Skeletal muscle tissue (tissue), 4 donors: ENCODE measurements around the gene LOX. TPM values are rescaled to one million over a fixed set of nuclear protein-coding genes. Genes with fewer than 3 reads are reported as not detected.

ENCODE experiments used
- H3K27ac ChIP-seq: one replicate; pipeline ENCODE4 v1.7.0; 2013; ENCODE audit warnings: mild to moderate bottlenecking, low read depth, low read length, inconsistent platforms
- H3K27me3 ChIP-seq, 3 donors: one replicate each; pipeline ENCODE4 v1.7.0; 2013; ENCODE audit warnings: low read length in 3 of 3; ENCODE audit not compliant: control insufficient read depth in 3 of 3, insufficient read depth in 3 of 3
- H3K36me3 ChIP-seq, 3 donors: one replicate each; pipeline ENCODE4 v1.7.0; 2013; ENCODE audit warnings: low read length in 3 of 3; ENCODE audit not compliant: control insufficient read depth in 3 of 3, insufficient read depth in 3 of 3
- H3K4me1 ChIP-seq, 3 donors: one replicate each; pipeline ENCODE4 v1.7.0; 2013; ENCODE audit warnings: low read length in 3 of 3, mild to moderate bottlenecking in 3 of 3; ENCODE audit not compliant: control insufficient read depth in 3 of 3, insufficient read depth in 3 of 3
- H3K4me3 ChIP-seq, 3 donors: one replicate each; pipeline ENCODE4 v1.7.0; 2013; ENCODE audit warnings: low read length in 3 of 3
- H3K9ac ChIP-seq, 3 donors: one replicate each; pipeline ENCODE4 v1.7.0; 2013; ENCODE audit warnings: low read length in 3 of 3, mild to moderate bottlenecking in 3 of 3, moderate library complexity in 2 of 3, low read depth in 1 of 3
- H3K9me3 ChIP-seq, 3 donors: one replicate each; pipeline ENCODE4 v1.7.0; 2013; ENCODE audit warnings: low read length in 3 of 3; ENCODE audit not compliant: control insufficient read depth in 3 of 3
- total RNA-seq: library from RNA; depleted of rRNA; stranded (reverse); fragments of >200 nt; gene quantifications from one replicate; pipeline ENCODE4 v1.2.3, GENCODE V29; 2014
- donor health status: Osteomylitis.

LOX gene
- total RNA-seq, 1 donor from 2014 or later, result 50.1 TPM

DNA sequence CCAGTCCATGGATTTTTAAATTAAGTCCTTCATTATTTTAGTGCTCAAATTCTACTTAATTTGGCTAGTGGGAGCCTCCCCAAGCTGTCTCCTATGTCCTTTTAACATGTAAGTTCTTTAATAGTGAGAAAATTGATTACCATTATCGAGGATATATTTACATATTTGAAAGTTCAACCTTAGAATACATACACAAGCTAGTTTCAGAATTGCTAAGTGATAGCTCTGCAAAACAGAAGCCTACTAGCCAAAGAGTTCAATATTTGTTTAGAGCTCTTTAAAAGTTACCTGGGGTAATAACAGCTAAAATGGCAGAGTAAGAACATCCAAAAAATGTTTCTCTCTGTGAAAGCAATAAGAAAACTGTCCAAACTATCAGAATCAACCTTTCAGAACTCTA lies 48.2 kb downstream of the LOX start:
- H3K27ac ChIP-seq, result no peak overlapping the region
- H3K27me3 ChIP-seq, result no peaks in the 10 kb centered on the region
- no peak overlapping the region for H3K4me3 ChIP-seq
- no peaks in the 10 kb centered on the region for H3K4me1 ChIP-seq
- no peaks in the 10 kb centered on the region for H3K9me3 ChIP-seq
- H3K36me3 ChIP-seq, result peaks cover 2 to 6% (median 3%) of the 10 kb centered on the region in 3 donors
- H3K9ac ChIP-seq, result no peak overlapping the region

DNA sequence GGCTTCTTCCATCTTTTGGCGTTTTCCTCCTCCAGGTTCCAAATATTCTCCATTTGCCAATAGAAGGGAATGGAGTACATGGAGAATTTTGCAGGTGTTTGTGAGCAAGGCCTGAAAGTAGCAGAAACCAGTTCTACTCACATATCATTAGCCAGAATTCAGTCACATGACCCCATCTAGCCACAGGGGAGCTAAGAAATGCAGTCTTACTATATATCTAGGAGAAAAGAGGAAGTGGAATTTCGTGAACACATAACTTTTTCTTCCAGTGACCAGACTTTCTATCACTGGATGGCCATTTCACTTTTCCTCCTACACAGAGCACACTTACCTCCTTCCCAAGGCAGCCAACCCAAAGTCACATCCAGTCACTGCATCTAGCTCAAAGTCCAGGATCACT lies 55.1 kb downstream of the LOX start:
- H3K27me3 ChIP-seq, result no peaks in the 10 kb centered on the region
- peaks cover 0 to 19% (median 7%) of the 10 kb centered on the region in 3 donors for H3K36me3 ChIP-seq
- no peaks in the 10 kb centered on the region for H3K9me3 ChIP-seq
- no peak overlapping the region for H3K9ac ChIP-seq
- no peaks in the 10 kb centered on the region for H3K4me1 ChIP-seq
- no peak overlapping the region for H3K4me3 ChIP-seq
- H3K27ac ChIP-seq, result no peak overlapping the region

DNA sequence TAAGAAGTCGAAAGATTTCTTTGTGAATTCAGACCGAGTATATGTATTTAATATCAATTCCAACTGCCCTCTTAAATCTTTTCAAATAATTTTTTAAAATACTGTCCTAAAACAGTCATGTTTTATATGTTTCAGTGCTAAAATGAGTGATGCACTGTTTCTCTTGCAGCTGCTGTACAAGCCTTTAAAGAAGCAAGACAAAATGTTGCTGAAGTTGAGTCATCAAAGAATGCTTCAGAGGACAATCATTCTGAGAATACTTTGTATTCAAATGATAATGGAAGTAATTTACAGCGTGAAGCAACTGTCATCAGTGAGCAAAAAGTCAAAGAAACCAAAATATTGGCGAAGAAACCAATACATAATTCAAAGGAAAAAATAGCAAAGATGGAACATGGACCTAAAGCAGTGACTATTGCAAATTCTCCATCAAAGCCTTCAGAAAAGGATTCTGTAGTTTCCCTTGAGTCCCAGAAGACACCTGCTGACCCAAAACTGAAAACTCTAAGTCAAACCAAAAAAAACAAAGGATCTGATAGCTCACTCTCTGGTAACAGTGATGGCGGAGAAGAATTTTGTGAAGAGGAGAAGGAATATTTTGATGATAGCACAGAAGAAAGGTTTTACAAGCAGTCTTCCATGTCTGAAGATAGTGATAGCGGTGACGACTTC lies 58.0 kb downstream of the LOX start:
- peaks cover 0 to 19% (median 5%) of the 10 kb centered on the region in 3 donors for H3K36me3 ChIP-seq
- no peak overlapping the region for H3K9ac ChIP-seq

DNA sequence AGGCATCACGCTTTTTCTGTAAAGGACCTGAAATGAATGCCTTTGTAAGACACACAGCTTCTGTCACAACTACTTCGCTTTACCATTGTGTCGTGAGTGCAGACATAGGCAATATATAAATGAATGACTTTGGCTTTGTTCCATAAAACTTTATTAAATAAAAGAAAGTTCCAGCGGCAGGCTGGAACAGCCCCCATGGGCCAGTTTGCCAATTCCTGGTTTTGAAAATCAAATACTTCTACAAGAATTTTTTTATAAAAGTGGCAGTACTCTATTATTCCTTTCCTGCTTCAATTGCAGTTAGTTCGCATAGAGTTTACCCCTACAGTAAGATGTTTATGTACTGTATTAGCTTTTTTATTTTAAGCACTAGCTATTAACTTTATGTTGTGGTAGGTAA lies 62.6 kb downstream of the LOX start:
- Histone ChIP-seq H3K27me3 (no peaks in the 10 kb centered on the region), H3K27ac (no peak overlapping the region), H3K4me1 (no peaks in the 10 kb centered on the region), H3K36me3 (peaks cover 0 to 6% (median 0%) of the 10 kb centered on the region in 3 donors), H3K9me3 (no peaks in the 10 kb centered on the region), H3K4me3 (no peak overlapping the region), H3K9ac (no peak overlapping the region)

More for the DNA sequence above, 58.0 kb downstream of the LOX start:
- Histone ChIP-seq H3K27ac (no peak overlapping the region), H3K9me3 (no peaks in the 10 kb centered on the region), H3K4me1 (no peaks in the 10 kb centered on the region), H3K27me3 (no peaks in the 10 kb centered on the region), H3K4me3 (no peak overlapping the region)

- no peak overlapping the region for H3K4me3 ChIP-seq
- no peak overlapping the region for H3K27ac ChIP-seq
- no peaks in the 10 kb centered on the region for H3K27me3 ChIP-seq
- H3K36me3 ChIP-seq, result no peaks in the 10 kb centered on the region
- H3K9me3 ChIP-seq, result no peaks in the 10 kb centered on the region
- no peaks in the 10 kb centered on the region for H3K4me1 ChIP-seq
- H3K9ac ChIP-seq, result no peak overlapping the region
Measured at GRCh38 chr5:122014236-122014935, 63.7 kb downstream of the LOX start.

Other genes with a start within 250 kb of the LOX start
- gene FTMT, start 226.4 kb downstream of the LOX start, total RNA-seq, result not detected
- 20.4 TPM for gene SRFBP1, start 116.3 kb downstream of the LOX start, total RNA-seq
- 2.6 TPM for gene ZNF474, start 51.3 kb upstream of the LOX start, total RNA-seq
- 6.8 TPM for gene SNCAIP, start 234.0 kb upstream of the LOX start, total RNA-seq